Hepatocyte (in vitro differentiated cells): ENCODE measurements around the gene SH2B3. TPM values are rescaled to one million over a fixed set of nuclear protein-coding genes. Genes with fewer than 3 reads are reported as not detected.

Experiments used
- DNase-seq: peaks from one replicate; pipeline ENCODE4 v3.0.0-alpha.2; 2016; ENCODE audit warnings: low spot score
- H2AFZ ChIP-seq: fragments of 200-600 bp; sonication (generic); 2 replicates; pipeline ENCODE4 v1.6.0; 2016; ENCODE audit warnings: antibody characterized with exemption, mild to moderate bottlenecking
- H3K27ac ChIP-seq: fragments of 200-600 bp; sonication (generic); 2 replicates; pipeline ENCODE4 v1.5.1; 2016; ENCODE audit warnings: mild to moderate bottlenecking
- H3K27me3 ChIP-seq: fragments of 200-600 bp; sonication (generic); 2 replicates; pipeline ENCODE4 v1.6.1; 2016
- H3K36me3 ChIP-seq: fragments of 200-600 bp; sonication (generic); replicated peaks from 2 replicates; pipeline ENCODE4 v1.5.1; 2016; ENCODE audit warnings: low read depth; ENCODE audit not compliant: insufficient read depth
- H3K4me1 ChIP-seq: fragments of 200-600 bp; sonication (generic); 2 replicates; pipeline ENCODE4 v1.5.1; 2016; ENCODE audit warnings: mild to moderate bottlenecking, moderate library complexity; ENCODE audit not compliant: insufficient read depth
- H3K4me2 ChIP-seq: fragments of 200-600 bp; sonication (generic); 2 replicates; pipeline ENCODE4 v1.6.0; 2016
- H3K4me3 ChIP-seq: fragments of 200-600 bp; sonication (generic); 2 replicates; pipeline ENCODE4 v1.5.1; 2016; ENCODE audit warnings: mild to moderate bottlenecking
- H3K79me2 ChIP-seq: fragments of 200-600 bp; sonication (generic); 2 replicates; pipeline ENCODE4 v1.6.0; 2017; ENCODE audit warnings: mild to moderate bottlenecking
- H3K9me2 ChIP-seq: fragments of 200-600 bp; sonication (generic); replicated peaks from 2 replicates; pipeline ENCODE4 v1.6.0; 2017; ENCODE audit warnings: mild to moderate bottlenecking; ENCODE audit not compliant: insufficient read depth
- H3K9me3 ChIP-seq: fragments of 200-600 bp; sonication (generic); 2 replicates; pipeline ENCODE4 v1.5.1; 2016; ENCODE audit warnings: low read depth, mild to moderate bottlenecking
- H4K20me1 ChIP-seq: fragments of 200-600 bp; sonication (generic); 2 replicates; pipeline ENCODE4 v1.6.0; 2016; ENCODE audit warnings: mild to moderate bottlenecking; ENCODE audit not compliant: insufficient read depth, poor library complexity, severe bottlenecking
- CTCF ChIP-seq: fragments of 200-600 bp; sonication (generic); IDR thresholded peaks from 2 replicates; pipeline ENCODE4 v1.5.1; 2016; ENCODE audit warnings: antibody characterized with exemption, mild to moderate bottlenecking; ENCODE audit not compliant: poor library complexity
- EZH2 ChIP-seq: fragments of 200-600 bp; sonication (generic); IDR thresholded peaks from 2 replicates; pipeline ENCODE4 v1.6.1; 2016; ENCODE audit warnings: antibody characterized with exemption, mild to moderate bottlenecking, borderline replicate concordance
- EZH2phosphoT487 ChIP-seq: fragments of 200-600 bp; sonication (generic); IDR thresholded peaks from one replicate; pipeline ENCODE4 v1.6.1; 2018; ENCODE audit warnings: antibody characterized with exemption, mild to moderate bottlenecking, low read depth, moderate library complexity; ENCODE audit not compliant: unreplicated experiment, severe bottlenecking
- WGBS: methylation state at CpG from one replicate; pipeline ENCODE4 v1.1.6; 2016; ENCODE audit warnings: low lambda C conversion rate; ENCODE audit errors: missing lambda C conversion rate; 5-methylcytosine and 5-hydroxymethylcytosine counted together
- polyA plus RNA-seq: library from polyadenylated mRNA; unstranded; fragments of >200 nt; fragmentation: Nextera tagmentation; extraction: Ambion mirVana; gene quantifications from 2 replicates; pipeline ENCODE4 v1.2.1, GENCODE V29; 2016
- total RNA-seq: library from RNA; depleted of rRNA; stranded (reverse); fragments of >200 nt; gene quantifications from 2 replicates; pipeline ENCODE4 v1.2.3, GENCODE V29; 2014

Gene SH2B3
- total and polyA plus RNA-seq, 2 experiments from 2014 or later, result 5.3 to 5.5 TPM

DNA sequence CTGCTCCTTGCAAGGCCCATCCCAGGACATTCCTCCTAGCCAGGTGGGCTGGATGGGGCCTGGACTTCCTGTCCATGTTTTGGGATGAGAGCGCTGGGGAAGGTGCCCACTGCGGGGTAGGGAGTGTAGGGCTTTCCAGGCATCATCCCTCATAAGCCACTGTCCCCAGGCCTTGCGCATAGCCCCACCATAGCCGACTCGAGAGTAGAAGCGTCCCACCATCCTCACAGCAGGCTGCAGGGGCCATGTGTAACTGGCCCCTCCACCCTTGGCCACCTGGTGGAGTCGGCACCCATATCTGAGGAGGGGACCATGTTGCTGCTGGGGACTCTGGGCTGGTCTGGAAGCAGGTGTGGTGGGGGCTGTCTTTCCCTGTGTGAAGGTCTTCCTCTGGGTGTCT, 30.5 kb downstream of the SH2B3 start:
- DNase-seq, result no peak
- Histone ChIP-seq H3K79me2 (no peaks in the 10 kb centered on the region), H4K20me1 (no peaks in the 10 kb centered on the region), H3K4me3 (no peak overlapping the region), H3K36me3 (no peaks in the 10 kb centered on the region), H2AFZ (no peak overlapping the region), H3K27me3 (no peaks in the 10 kb centered on the region), H3K4me2 (no peak overlapping the region), H3K4me1 (peaks cover 29% of the 10 kb centered on the region), H3K9me2 (no peaks in the 10 kb centered on the region), H3K9me3 (no peaks in the 10 kb centered on the region), H3K27ac (no peak overlapping the region)
- no peak for TF ChIP-seq EZH2
- 90% methylated on average over 7 of the region's 7 CpGs for WGBS

DNA sequence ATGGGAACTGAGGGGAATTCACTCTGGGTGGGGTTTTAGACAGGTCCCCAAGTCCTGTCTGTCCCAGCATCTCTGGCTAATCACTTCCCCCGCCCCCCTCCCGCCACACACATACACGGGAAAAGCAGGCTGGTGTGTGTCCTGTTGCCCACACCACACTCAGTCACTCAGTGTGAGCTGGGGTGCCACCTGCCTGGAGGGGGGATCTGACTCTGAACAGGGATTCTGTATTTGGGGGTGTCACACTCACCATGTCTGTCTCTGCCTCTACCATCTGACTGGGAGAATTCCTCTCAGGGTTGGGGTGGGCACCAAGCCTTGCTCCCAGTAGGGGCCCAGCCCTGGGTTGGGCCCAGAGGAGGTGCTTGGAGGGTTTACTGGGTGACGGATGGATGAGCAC, 31.1 kb downstream of the SH2B3 start:
- Histone ChIP-seq H3K27ac (no peak overlapping the region), H3K27me3 (no peaks in the 10 kb centered on the region), H3K9me3 (no peaks in the 10 kb centered on the region), H3K9me2 (no peaks in the 10 kb centered on the region), H3K4me3 (no peak overlapping the region), H3K79me2 (no peaks in the 10 kb centered on the region), H3K4me2 (no peak overlapping the region), H3K36me3 (no peaks in the 10 kb centered on the region), H3K4me1 (peaks cover 24% of the 10 kb centered on the region), H4K20me1 (no peaks in the 10 kb centered on the region), H2AFZ (no peak overlapping the region)
- WGBS, result 100% methylated on average over 1 of the region's 4 CpGs
- no peak for DNase-seq
- TF ChIP-seq EZH2phosphoT487 (no peak), EZH2 (no peak), CTCF (no peak)

- TF ChIP-seq EZH2phosphoT487 (no peak), CTCF (no peak), EZH2 (no peak)
- Histone ChIP-seq H3K27me3 (no peaks in the 10 kb centered on the region), H3K36me3 (no peaks in the 10 kb centered on the region), H3K4me1 (peaks cover 18% of the 10 kb centered on the region), H4K20me1 (no peaks in the 10 kb centered on the region), H3K4me3 (no peak overlapping the region), H3K9me3 (no peaks in the 10 kb centered on the region), H3K27ac (no peak overlapping the region), H2AFZ (no peak overlapping the region), H3K79me2 (no peaks in the 10 kb centered on the region), H3K9me2 (no peaks in the 10 kb centered on the region), H3K4me2 (no peak overlapping the region)
- no peak for DNase-seq
- WGBS, result 76% methylated on average over 8 of the region's 8 CpGs
These were observed 32.2 kb downstream of the SH2B3 start for GRCh38 chr12:111437816-111438454.

GRCh38 chr12:111438481-111438880, 32.8 kb downstream of the SH2B3 start:
- H3K9me2 ChIP-seq, result no peaks in the 10 kb centered on the region
- DNase-seq, result peak; percentile 54
- no peak overlapping the region for H3K4me3 ChIP-seq
- no peak for TF ChIP-seq CTCF
- TF ChIP-seq EZH2, result no peak
- TF ChIP-seq EZH2phosphoT487, result no peak
- H3K9me3 ChIP-seq, result no peaks in the 10 kb centered on the region
- no peaks in the 10 kb centered on the region for H3K36me3 ChIP-seq
- H3K4me2 ChIP-seq, result no peak overlapping the region
- H3K27me3 ChIP-seq, result no peaks in the 10 kb centered on the region
- H3K27ac ChIP-seq, result no peak overlapping the region
- WGBS, result 56% methylated on average over 9 of the region's 9 CpGs
- peaks cover 18% of the 10 kb centered on the region for H3K4me1 ChIP-seq
- no peaks in the 10 kb centered on the region for H4K20me1 ChIP-seq
- H2AFZ ChIP-seq, result no peak overlapping the region
- no peaks in the 10 kb centered on the region for H3K79me2 ChIP-seq
